Sigmoid colon (tissue), 7 donors: Measurements from ENCODE around the gene MST1. TPM values are rescaled to one million over a fixed set of nuclear protein-coding genes. Genes with fewer than 3 reads are reported as not detected.

Experiments used
- DNase-seq: peaks from one replicate; pipeline ENCODE4 v3.0.0-alpha.2; 2019
- H3K27ac ChIP-seq, 4 donors: fragments of 200-600 bp; sonication (generic); one replicate each; pipeline ENCODE4 v1.5.1; 2016 to 2019; ENCODE audit warnings: mild to moderate bottlenecking in 1 of 4
- H3K27me3 ChIP-seq, 3 donors: fragments of 200-600 bp; sonication (generic); one replicate each; pipeline ENCODE4 v1.5.1; 2019; ENCODE audit warnings: mild to moderate bottlenecking in 1 of 3
- H3K36me3 ChIP-seq, 4 donors: fragments of 200-600 bp; sonication (generic); one replicate each; pipeline ENCODE4 v1.5.1; 2016 to 2019
- H3K4me1 ChIP-seq, 4 donors: fragments of 200-600 bp; sonication (generic); one replicate each; pipeline ENCODE4 v1.5.1; 2017 to 2019
- H3K4me3 ChIP-seq, 4 donors: fragments of 200-600 bp; sonication (generic); one replicate each; pipeline ENCODE4 v1.5.1; 2017 to 2019; ENCODE audit warnings: mild to moderate bottlenecking in 2 of 4, moderate library complexity in 1 of 4
- H3K9me3 ChIP-seq, 4 donors: fragments of 200-600 bp in 3 of 4; sonication (generic) in 3 of 4; one replicate each; pipeline versions ENCODE4 v1.5.1 to v1.6.1; 2013 to 2019
- CTCF ChIP-seq, 4 experiments: fragments of 450-650 bp in 3 of 4; fragments of 200-600 bp in 1 of 4; IDR thresholded peaks; one replicate each; pipeline ENCODE4 v1.5.1; 2016 to 2019; ENCODE audit warnings: antibody characterized with exemption in 4 of 4, mild to moderate bottlenecking in 3 of 4, moderate library complexity in 2 of 4
- EP300 ChIP-seq, 4 donors: sonication (generic); formaldehyde crosslinking; IDR thresholded peaks; one replicate each; pipeline ENCODE4 v1.6.1; 2017; ENCODE audit warnings: antibody characterized with exemption in 4 of 4
- POLR2A ChIP-seq, 2 donors: fragments of 450-650 bp; IDR thresholded peaks; one replicate each; pipeline ENCODE4 v1.6.1; 2016; ENCODE audit warnings: antibody characterized with exemption in 2 of 2, mild to moderate bottlenecking in 2 of 2, moderate library complexity in 2 of 2
- POLR2AphosphoS5 ChIP-seq, 4 donors: sonication (generic); formaldehyde crosslinking; IDR thresholded peaks; one replicate each; pipeline ENCODE4 v1.6.1; 2017; ENCODE audit warnings: antibody characterized with exemption in 4 of 4
- WGBS, 2 donors: extraction: QIAGEN DNeasy Blood & Tissue Kit; methylation state at CpG; one replicate each; pipeline ENCODE4 v1.1.7; 2013; 5-methylcytosine and 5-hydroxymethylcytosine counted together
- intact Hi-C: fragments of 100-400 bp; cut with DNase I; formaldehyde crosslinking; loops from one replicate; pipeline ENCODE4 v1.15.1; 2023
- polyA plus RNA-seq, 3 donors: library from polyadenylated mRNA; stranded (reverse); fragments of 200-250 nt; gene quantifications; one replicate each; pipeline ENCODE4 v1.2.3, GENCODE V29; 2013
- total RNA-seq, 4 donors: library from RNA; depleted of rRNA; stranded (reverse); fragments of >200 nt; gene quantifications; one replicate each; pipeline ENCODE4 v1.1.0, GENCODE V29; 2016
- donor health status: healthy with polysubstance abuse.
- donor health status: Bipolar disorder and iron deficiency.
- donor health status: healthy.

The MST1 gene
- total RNA-seq (10 to 100 TPM in 2 of 4 donors, 1 to 10 TPM in 2; 3.9 to 12.5 (median 7.7) TPM), polyA plus RNA-seq (10 to 100 TPM in 1 of 3 donors, 1 to 10 TPM in 1, not detected in 1; 3.0 to 18.1 TPM)

GRCh38 chr3:49689046-49689907 lies at the start of gene MST1, which contains the start of gene RNF123:
TSS of gene MST1 (minus strand) at chr3:49689474. CDS start at chr3:49688691, 783 bp downstream.
TSS of gene RNF123 (plus strand) at chr3:49689557. CDS start at chr3:49691166, 1,609 bp downstream.
- WGBS, 2 donors: 1 to 2% methylated on average over 66 of the region's 66 CpGs
- Histone ChIP-seq H3K27me3 (peaks cover 0 to 28% (median 15%) of the 10 kb centered on the region in 3 donors), H3K27ac (peak within 1 kb of the TSS; percentile 64 to 81 (median 80)), H3K4me1 (peaks cover 0 to 39% (median 34%) of the 10 kb centered on the region in 4 donors), H3K9me3 (no peaks in the 10 kb centered on the region), H3K4me3 (peak within 1 kb of the TSS; percentile 82 to 95 (median 86)), H3K36me3 (peaks cover 0 to 3% (median 0%) of the 10 kb centered on the region in 4 donors)
- TF ChIP-seq CTCF (IDR thresholded peaks at IDR 0.05) (no peak), POLR2A (IDR thresholded peaks at IDR 0.05) (peak in 1 of 2 donors; percentile 18), POLR2AphosphoS5 (IDR thresholded peaks at IDR 0.05) (peak; percentile 52 to 85 (median 82)), EP300 (IDR thresholded peaks at IDR 0.05) (no peak)
- intact Hi-C loops: no loop called here
- peak; percentile 93 for DNase-seq

- no peak for TF ChIP-seq EP300 (IDR thresholded peaks at IDR 0.05)
- no peak for TF ChIP-seq CTCF (IDR thresholded peaks at IDR 0.05)
- TF ChIP-seq POLR2A (IDR thresholded peaks at IDR 0.05): no peak
- TF ChIP-seq POLR2AphosphoS5 (IDR thresholded peaks at IDR 0.05): no peak
- no peak overlapping the region for H3K4me3 ChIP-seq
- H3K4me1 ChIP-seq: no peaks in the 10 kb centered on the region
- no peak for DNase-seq
- no peaks in the 10 kb centered on the region for H3K27me3 ChIP-seq
- WGBS, 2 donors: 96% methylated on average over 11 of the region's 11 CpGs
- H3K36me3 ChIP-seq: peaks cover 15 to 53% (median 25%) of the 10 kb centered on the region in 4 donors
- no peak overlapping the region for H3K27ac ChIP-seq
- intact Hi-C loops: no loop called here
- H3K9me3 ChIP-seq: no peaks in the 10 kb centered on the region
Measured at GRCh38 chr3:49738067-49738713, 48.9 kb upstream of the MST1 start.

GRCh38 chr3:49734752-49735151 lies 45.5 kb upstream of the MST1 start:
- no peak overlapping the region for H3K27ac ChIP-seq
- no peaks in the 10 kb centered on the region for H3K27me3 ChIP-seq
- H3K36me3 ChIP-seq: peaks cover 15 to 80% (median 46%) of the 10 kb centered on the region in 4 donors
- H3K9me3 ChIP-seq: no peaks in the 10 kb centered on the region
- H3K4me1 ChIP-seq: no peaks in the 10 kb centered on the region
- 88 to 94% methylated on average over 6 of the region's 6 CpGs for WGBS, 2 donors
- no peak overlapping the region for H3K4me3 ChIP-seq
- intact Hi-C loops: no loop called here
- no peak for DNase-seq
- TF ChIP-seq POLR2AphosphoS5 (IDR thresholded peaks at IDR 0.05) (no peak), EP300 (IDR thresholded peaks at IDR 0.05) (no peak), CTCF (IDR thresholded peaks at IDR 0.05) (no peak), POLR2A (IDR thresholded peaks at IDR 0.05) (no peak)

- no peak overlapping the region for H3K27ac ChIP-seq
- intact Hi-C loops: no loop called here
- H3K9me3 ChIP-seq: no peaks in the 10 kb centered on the region
- 88 to 100% methylated on average over 1 of the region's 1 CpG for whole genome bisulfite sequencing, 2 donors
- no peaks in the 10 kb centered on the region for H3K4me1 ChIP-seq
- DNase-seq: no peak
- TF ChIP-seq EP300 (IDR thresholded peaks at IDR 0.05) (no peak), POLR2AphosphoS5 (IDR thresholded peaks at IDR 0.05) (no peak), POLR2A (IDR thresholded peaks at IDR 0.05) (no peak), CTCF (IDR thresholded peaks at IDR 0.05) (no peak)
- peaks cover 15 to 84% (median 47%) of the 10 kb centered on the region in 4 donors for H3K36me3 ChIP-seq
- H3K27me3 ChIP-seq: no peaks in the 10 kb centered on the region
- H3K4me3 ChIP-seq: no peak overlapping the region
Measured at GRCh38 chr3:49733551-49733950, 44.3 kb upstream of the MST1 start.
